PC-9 (cell line): ENCODE measurements around the gene MAGI1. TPM values are rescaled to one million over a fixed set of nuclear protein-coding genes. Genes with fewer than 3 reads are reported as not detected.
"Not testable (repeated sequence)": the region's sequence is repeated elsewhere in the genome, so short reads cannot be mapped to it uniquely, and the experiment has no call there.

ENCODE experiments used
- BruUV-seq: library from RNA; stranded (reverse); fragments of 400-500 nt; replicated peaks from 2 replicates; lab custom pipeline; 2021; lab: Mats Ljungman, UMichigan
- CTCF ChIA-PET: fragments of 300-600 bp; sonication (Branson Sonifier 250); formaldehyde crosslinking; loops from one replicate; lab custom pipeline; 2022; ENCODE audit warnings: antibody characterized with exemption; lab: Charles Lee
- POLR2A ChIA-PET: fragments of 300-600 bp; sonication (Branson Sonifier 250); formaldehyde crosslinking; loops from one replicate; lab custom pipeline; 2022; ENCODE audit warnings: antibody characterized with exemption; ENCODE audit not compliant: unreplicated experiment; lab: Charles Lee
- DNase-seq, 2 experiments: peaks; one replicate each; pipeline versions ENCODE4 v3.0.0 to v3.0.0-alpha.2; 2015 to 2022; ENCODE audit warnings: mixed read lengths in 1 of 2
- H2AFZ ChIP-seq: fragments of 200-600 bp; sonication (generic); 2 replicates; pipeline ENCODE4 v1.8.1; 2017; ENCODE audit warnings: antibody characterized with exemption
- H3F3A ChIP-seq: fragments of 200-600 bp; sonication (generic); 2 replicates; pipeline ENCODE4 v1.8.1; 2017; ENCODE audit warnings: antibody characterized with exemption, mild to moderate bottlenecking, low read depth; ENCODE audit not compliant: insufficient read depth
- H3K27ac ChIP-seq: fragments of 200-600 bp; sonication (generic); 2 replicates; pipeline ENCODE4 v1.6.1; 2016; ENCODE audit warnings: mixed run types
- H3K27me3 ChIP-seq: fragments of 200-600 bp; sonication (generic); 2 replicates; pipeline ENCODE4 v1.6.1; 2016; ENCODE audit warnings: low read depth, mixed run types; ENCODE audit not compliant: insufficient read depth
- H3K36me3 ChIP-seq: fragments of 200-600 bp; sonication (generic); 2 replicates; pipeline ENCODE4 v1.6.1; 2016; ENCODE audit warnings: low read depth, mixed run types
- H3K4me1 ChIP-seq: fragments of 200-600 bp; sonication (generic); replicated peaks from 2 replicates; pipeline ENCODE4 v1.6.1; 2016; ENCODE audit warnings: mixed run types; ENCODE audit not compliant: insufficient read depth
- H3K4me2 ChIP-seq: fragments of 200-600 bp; sonication (generic); 2 replicates; pipeline ENCODE4 v1.6.1; 2017; ENCODE audit warnings: mixed run types
- H3K4me3 ChIP-seq: fragments of 200-600 bp; sonication (generic); 2 replicates; pipeline ENCODE4 v1.6.1; 2016; ENCODE audit warnings: mixed run types
- H3K79me2 ChIP-seq: fragments of 200-600 bp; sonication (generic); 2 replicates; pipeline ENCODE4 v1.6.1; 2017; ENCODE audit warnings: low read depth, mixed run types
- H3K9me2 ChIP-seq: fragments of 200-600 bp; sonication (generic); 2 replicates; pipeline ENCODE4 v1.8.1; 2017; ENCODE audit warnings: mild to moderate bottlenecking; ENCODE audit not compliant: insufficient read depth
- H3K9me3 ChIP-seq: fragments of 200-600 bp; sonication (generic); 2 replicates; pipeline ENCODE4 v1.8.1; 2016; ENCODE audit warnings: low read depth; ENCODE audit not compliant: insufficient read depth
- H4K20me1 ChIP-seq: fragments of 200-600 bp; sonication (generic); 2 replicates; pipeline ENCODE4 v1.8.1; 2017; ENCODE audit not compliant: insufficient read depth
- CTCF ChIP-seq: fragments of 200-600 bp; sonication (generic); conservative IDR thresholded peaks from 2 replicates; pipeline ENCODE4 v1.6.1; 2017; ENCODE audit warnings: mixed run types, antibody characterized with exemption, mild to moderate bottlenecking, moderate library complexity
- EZH2 ChIP-seq: fragments of 200-600 bp; sonication (generic); IDR thresholded peaks from 2 replicates; pipeline ENCODE4 v1.8.0; 2017; ENCODE audit warnings: antibody characterized with exemption, low read depth
- intact Hi-C: fragments of 100-400 bp; cut with micrococcal nuclease; formaldehyde crosslinking; loops from one replicate; pipeline ENCODE4 v1.10.0; 2022; ENCODE audit not compliant: unreplicated experiment
- total RNA-seq: library from RNA; stranded (reverse); gene quantifications from 2 replicates; pipeline ENCODE4 v1.2.3, GENCODE V29; 2021

The MAGI1 gene
- total RNA-seq, 1 experiment from 2014 or later = 23.3 TPM

GRCh38 chr3:65516998-65517397, 521.7 kb downstream of the MAGI1 start:
- no peaks in the 10 kb centered on the region for H3K4me1 ChIP-seq
- POLR2A ChIA-PET = interaction anchor here (0.6 kb wide), 1 partner anchor 60 kb away, joined by 3 read pairs; no protein-coding TSS in a partner anchor
- BruUV-seq = no TSS peak
- H3F3A ChIP-seq = no peaks in the 10 kb centered on the region
- H3K79me2 ChIP-seq = no peaks in the 10 kb centered on the region
- H3K36me3 ChIP-seq = no peaks in the 10 kb centered on the region
- H3K9me3 ChIP-seq = no peaks in the 10 kb centered on the region
- H3K27me3 ChIP-seq = no peaks in the 10 kb centered on the region
- H4K20me1 ChIP-seq = no peaks in the 10 kb centered on the region
- intact Hi-C loops = no loop called here
- no peak overlapping the region for H3K4me3 ChIP-seq
- DNase-seq = no peak
- H3K27ac ChIP-seq = no peak overlapping the region
- H3K4me2 ChIP-seq = no peak overlapping the region
- no peak overlapping the region for H2AFZ ChIP-seq
- CTCF ChIA-PET = no interaction called here
- no peaks in the 10 kb centered on the region for H3K9me2 ChIP-seq
- no peak for TF ChIP-seq CTCF
- no peak for TF ChIP-seq EZH2

GRCh38 chr3:65514317-65514716, 524.4 kb downstream of the MAGI1 start:
- H3K9me3 ChIP-seq, H3K27me3 ChIP-seq, H3K36me3 ChIP-seq, H2AFZ ChIP-seq, H3F3A ChIP-seq, H3K4me2 ChIP-seq, H3K4me3 ChIP-seq, H3K9me2 ChIP-seq, DNase-seq, POLR2A ChIA-PET, H4K20me1 ChIP-seq, CTCF ChIA-PET, BruUV-seq, H3K27ac ChIP-seq, intact Hi-C loops, H3K79me2 ChIP-seq, H3K4me1 ChIP-seq: not testable (repeated sequence)

GRCh38 chr3:65509423-65509794, 529.3 kb downstream of the MAGI1 start:
- H3K27me3 ChIP-seq, CTCF ChIA-PET, H3K36me3 ChIP-seq, H3K9me2 ChIP-seq, intact Hi-C loops, H3K4me3 ChIP-seq, POLR2A ChIA-PET, H3K9me3 ChIP-seq, DNase-seq, H4K20me1 ChIP-seq, H3K79me2 ChIP-seq, H2AFZ ChIP-seq, H3F3A ChIP-seq, BruUV-seq, H3K27ac ChIP-seq, H3K4me1 ChIP-seq, H3K4me2 ChIP-seq: not testable (repeated sequence)

GRCh38 chr3:65508750-65509422, 529.8 kb downstream of the MAGI1 start:
- CTCF ChIA-PET = no interaction called here
- no TSS peak for BruUV-seq
- POLR2A ChIA-PET = no interaction called here

More at GRCh38 chr3:65508750-65509422, 529.8 kb downstream of the MAGI1 start:
- Histone ChIP-seq H3K36me3 (no peaks in the 10 kb centered on the region), H2AFZ (no peak overlapping the region), H3K27me3 (no peaks in the 10 kb centered on the region), H3K4me1 (peaks cover 5% of the 10 kb centered on the region), H3K9me2 (no peaks in the 10 kb centered on the region), H3K4me2 (no peak overlapping the region), H4K20me1 (no peaks in the 10 kb centered on the region), H3K27ac (no peak overlapping the region), H3K9me3 (no peaks in the 10 kb centered on the region), H3K4me3 (no peak overlapping the region), H3F3A (no peaks in the 10 kb centered on the region), H3K79me2 (no peaks in the 10 kb centered on the region)
- intact Hi-C loops = no loop called here
- no peak for DNase-seq
- no peak for TF ChIP-seq EZH2
- TF ChIP-seq CTCF = no peak
